ENCODE measurements around the gene MRPS23.
A peak's percentile ranks its signal among the peaks of the same experiment; 100 is the strongest.

MRPS23 gene

DNA sequence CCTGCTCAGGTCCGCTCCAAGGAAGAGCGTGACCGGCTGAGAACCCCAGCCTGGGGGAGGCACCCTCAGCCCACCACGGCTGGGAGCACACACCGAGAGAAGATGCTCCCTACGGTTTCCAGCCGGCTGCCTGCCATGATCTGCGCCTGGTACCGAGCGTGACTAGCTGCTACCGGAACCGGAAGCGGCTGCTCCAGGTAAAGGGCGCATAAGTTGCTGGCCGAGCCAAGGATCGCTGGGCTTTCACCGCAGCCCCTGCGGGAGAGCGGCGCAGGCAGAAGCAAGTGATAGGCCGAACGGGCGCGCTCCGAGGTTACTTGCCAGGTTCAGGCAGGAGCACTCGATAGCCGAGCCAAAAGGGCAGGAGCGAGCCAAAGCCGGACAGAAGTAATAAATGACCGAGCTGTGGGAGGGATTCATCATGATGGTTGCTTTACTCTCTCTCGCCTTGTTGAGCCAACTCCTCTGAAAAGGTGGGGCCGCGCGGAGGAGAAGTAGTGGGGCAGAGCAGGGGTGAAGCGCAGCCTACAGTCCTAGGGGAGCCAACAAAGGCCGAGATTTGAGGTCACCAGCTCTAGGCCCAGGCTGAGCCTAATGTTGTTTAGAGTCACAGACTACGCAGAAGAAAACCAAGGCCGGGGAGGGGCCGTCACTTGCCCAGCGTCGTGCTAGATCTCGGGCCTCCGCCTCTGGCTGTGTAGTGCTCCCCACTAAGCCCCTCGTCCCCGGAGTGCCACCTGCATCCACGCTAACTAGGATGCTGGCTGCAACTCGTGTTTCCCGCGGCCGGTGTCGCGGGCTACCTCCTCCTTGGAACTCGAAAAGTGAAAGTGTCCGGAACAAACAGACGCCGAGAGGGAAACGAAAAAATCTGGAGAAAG is at the start of gene MRPS23:
Gene MRPS23, minus strand, starts transcription at position 171 of the 881 bp plus-strand sequence. Its CDS starts 34 bp downstream, at position 137.
- DNase-seq (ENCODE audit: extremely low read depth in 1 of 2, low read depth in 1 of 2): peak; percentile 90 to 92

DNA sequence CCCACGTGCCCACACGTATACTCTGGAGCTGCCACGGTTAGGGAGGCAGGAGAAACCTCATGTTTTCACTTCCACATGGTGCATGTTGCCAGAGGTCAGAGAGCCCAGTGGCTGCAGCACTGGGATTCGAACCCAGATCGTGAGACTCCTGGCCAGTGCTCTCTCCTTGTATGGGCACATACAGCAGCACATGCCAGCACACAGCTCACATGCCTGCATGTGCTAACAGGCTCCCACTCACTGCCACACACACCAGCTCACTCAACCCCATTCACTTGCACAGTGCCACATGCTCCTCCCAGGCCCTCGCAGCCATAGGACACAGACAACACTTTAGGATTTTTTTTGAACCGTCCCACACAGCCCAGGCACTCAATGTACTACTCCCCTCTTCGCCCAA is 49.5 kb upstream of the MRPS23 start:
- no peak for DNase-seq (ENCODE audit: extremely low read depth in 1 of 2, low read depth in 1 of 2)

DNA sequence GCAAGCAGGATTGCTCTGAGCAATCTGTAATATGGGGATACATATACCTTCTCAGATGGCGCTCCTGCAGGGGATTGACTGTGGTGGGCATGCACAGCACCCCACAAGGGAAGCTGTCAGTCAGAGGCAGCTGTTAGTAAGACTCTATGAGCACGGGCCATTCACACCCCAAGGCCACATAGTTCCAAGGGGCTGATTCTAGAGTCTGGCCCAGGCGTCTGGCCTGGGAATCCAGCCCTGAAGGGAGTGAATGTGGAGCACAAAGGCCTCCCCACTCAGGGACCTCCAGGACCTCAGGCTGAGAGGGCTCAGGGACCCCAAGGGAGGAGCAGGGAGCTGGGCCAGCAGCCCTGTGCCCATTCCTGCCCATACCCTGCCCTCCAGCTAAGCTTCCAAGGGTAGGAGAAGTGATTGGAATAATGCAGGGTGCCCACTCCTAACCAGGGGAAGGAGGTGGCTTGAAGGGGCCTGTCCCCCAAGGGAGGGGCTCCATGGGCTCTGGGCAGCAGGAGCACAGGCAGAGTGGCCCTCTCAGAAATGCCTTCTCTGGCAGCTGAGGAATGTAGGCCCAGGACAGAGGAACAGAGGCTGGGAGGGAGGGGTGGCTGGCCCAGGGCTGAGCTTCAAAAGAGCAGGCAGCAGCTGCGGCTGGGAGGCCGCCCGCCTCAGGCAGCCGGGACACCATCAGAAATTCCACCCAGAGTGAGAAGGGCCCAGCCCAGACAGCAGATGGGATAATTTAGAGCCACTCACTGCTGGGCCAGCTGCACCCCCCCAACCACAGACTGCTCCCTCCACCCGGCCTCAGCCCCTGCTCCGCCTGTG is 48.9 kb upstream of the MRPS23 start:
- DNase-seq (ENCODE audit: extremely low read depth in 1 of 2, low read depth in 1 of 2): no peak

DNA sequence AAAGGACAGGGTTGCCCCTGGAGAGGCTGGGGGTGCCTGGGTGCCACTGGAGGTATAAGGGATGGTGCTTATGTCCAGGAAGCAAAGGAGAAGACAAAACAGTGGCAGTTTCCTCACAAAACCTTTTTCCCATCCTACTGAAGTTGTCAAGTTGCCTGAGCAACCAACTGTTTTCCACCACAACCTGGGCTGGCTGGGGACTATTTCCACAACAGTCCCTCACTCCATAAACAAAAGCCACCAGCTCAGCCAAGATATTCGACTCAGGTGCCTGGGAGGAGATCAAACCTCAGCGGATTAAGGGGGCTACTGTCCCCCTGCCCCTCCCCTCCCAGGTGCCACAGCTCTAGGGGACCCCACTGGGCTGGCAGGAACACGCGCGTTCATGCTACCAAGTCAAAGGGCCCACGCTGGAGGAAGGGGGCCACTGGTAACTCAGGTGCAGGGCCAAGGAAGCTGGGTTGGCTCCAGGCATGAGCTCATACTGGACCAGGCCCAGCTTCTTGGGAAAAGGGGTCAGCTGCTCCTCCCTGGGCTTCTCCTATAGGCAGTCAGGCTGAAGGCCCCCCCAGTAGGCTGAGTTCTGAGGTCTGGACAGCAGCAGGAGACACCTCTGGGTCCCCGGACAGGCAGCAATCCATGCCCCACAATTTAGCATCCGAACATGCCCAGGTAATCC is 45.7 kb upstream of the MRPS23 start:
- no peak for DNase-seq (ENCODE audit: extremely low read depth in 1 of 2, low read depth in 1 of 2)

DNA sequence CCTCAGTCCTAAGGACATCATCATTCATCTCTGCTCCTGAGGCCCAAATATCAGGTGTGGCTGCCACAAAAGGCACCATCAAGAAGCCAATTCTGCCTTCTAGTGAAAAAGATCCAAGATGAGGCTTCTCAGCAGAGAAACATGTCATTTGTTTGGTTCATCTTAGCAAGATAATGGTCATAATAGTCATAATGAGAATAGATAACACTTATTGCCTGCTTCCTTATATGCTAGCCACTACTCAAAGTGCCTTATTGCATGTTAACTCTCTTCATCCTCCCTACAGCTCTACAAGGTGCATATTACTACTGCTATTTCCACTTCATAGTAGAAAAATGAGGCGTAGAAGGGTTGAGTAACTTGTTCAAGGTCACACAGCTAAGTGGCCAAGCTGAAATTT is 45.0 kb upstream of the MRPS23 start:
- no peak for DNase-seq (ENCODE audit: extremely low read depth in 1 of 2, low read depth in 1 of 2)

DNA sequence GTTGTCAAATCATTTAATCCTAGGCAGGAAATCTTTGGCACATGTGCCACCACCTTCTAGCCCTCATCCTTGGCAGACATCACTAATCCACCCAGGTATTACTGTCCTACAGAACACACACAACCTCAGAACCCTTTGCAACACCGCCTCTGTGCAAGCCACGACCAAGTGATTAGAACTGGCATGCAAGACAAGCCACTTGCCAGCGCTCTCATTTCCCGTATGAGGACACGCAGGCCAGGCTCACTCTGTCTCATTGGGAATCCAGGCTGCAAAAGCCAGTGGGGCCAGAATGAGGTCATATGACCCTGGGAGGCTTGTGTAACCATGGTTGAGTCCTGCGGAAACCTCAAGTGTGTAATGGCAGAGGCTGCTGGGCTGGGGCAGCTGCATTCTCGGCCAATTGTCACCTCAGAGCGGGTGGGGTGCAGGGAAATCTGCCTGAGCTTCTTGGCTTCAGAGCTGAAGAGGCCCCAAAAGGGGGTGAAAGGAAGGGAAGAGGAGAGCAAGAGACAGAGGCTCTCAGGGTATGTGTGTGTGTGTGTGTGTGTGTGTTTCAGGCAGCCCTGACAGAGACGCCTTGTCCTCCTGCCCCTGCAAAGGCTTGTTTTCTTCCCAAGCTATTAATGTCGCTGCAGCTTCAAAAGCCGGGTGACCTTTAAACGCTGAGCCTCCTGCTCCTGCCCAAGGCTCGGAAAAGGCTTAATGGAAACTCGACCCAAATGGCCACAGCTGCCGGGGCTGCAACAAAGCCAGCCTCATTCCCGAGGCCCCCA is 43.2 kb upstream of the MRPS23 start:
- DNase-seq (ENCODE audit: extremely low read depth in 1 of 2, low read depth in 1 of 2): no peak

DNA sequence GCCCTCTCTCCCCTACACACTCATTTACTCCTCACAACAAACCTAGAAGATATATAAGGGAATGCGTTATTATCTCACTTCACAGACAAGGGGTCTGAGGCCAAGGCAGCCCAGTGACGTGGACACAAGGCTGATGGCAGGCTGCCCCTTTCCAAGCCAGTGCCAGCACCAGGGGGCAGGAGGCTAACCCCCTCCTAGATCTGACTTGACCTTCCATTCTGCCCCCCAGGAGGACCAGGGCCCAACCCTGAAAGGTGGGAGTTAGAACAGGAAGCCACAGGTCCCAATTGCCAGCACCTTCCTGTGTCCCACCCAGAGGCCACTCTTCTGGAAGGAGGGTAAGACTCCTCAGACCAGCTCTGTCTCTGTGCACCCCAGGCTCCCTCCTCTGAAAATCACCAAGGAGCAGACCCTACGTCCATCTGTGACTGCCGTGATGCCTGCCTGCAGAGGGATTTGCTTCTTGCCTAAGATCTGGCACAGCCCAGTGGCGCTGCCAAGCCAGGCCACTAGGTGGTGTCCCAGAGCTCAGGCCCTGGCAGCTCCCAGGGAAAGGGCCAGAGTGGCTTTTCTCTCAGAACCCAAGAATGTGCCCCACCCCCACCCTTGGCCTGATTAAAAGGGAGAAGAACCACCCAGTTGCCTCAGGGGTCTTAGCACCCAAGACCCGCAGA is 42.4 kb upstream of the MRPS23 start:
- DNase-seq (ENCODE audit: extremely low read depth in 1 of 2, low read depth in 1 of 2): peak; percentile 28 to 67

DNA sequence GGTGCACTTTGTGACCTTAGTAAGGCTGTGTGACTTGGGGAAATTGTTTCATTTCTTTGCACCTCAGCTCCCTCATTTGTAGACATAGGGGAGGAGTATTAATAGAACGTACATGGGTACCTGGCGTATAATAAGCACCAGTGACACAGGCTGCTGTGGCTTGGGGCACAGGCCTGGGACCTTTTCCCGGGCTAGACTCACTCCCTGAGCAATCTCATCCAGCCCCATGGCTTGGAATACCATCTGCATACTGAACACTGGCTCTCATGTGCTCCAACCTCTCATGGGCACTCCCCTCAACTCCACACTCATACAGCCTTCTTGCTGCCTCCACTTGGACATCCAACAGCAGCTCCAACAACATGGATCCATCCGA is 41.0 kb upstream of the MRPS23 start:
- no peak for DNase-seq (ENCODE audit: extremely low read depth in 1 of 2, low read depth in 1 of 2)

DNA sequence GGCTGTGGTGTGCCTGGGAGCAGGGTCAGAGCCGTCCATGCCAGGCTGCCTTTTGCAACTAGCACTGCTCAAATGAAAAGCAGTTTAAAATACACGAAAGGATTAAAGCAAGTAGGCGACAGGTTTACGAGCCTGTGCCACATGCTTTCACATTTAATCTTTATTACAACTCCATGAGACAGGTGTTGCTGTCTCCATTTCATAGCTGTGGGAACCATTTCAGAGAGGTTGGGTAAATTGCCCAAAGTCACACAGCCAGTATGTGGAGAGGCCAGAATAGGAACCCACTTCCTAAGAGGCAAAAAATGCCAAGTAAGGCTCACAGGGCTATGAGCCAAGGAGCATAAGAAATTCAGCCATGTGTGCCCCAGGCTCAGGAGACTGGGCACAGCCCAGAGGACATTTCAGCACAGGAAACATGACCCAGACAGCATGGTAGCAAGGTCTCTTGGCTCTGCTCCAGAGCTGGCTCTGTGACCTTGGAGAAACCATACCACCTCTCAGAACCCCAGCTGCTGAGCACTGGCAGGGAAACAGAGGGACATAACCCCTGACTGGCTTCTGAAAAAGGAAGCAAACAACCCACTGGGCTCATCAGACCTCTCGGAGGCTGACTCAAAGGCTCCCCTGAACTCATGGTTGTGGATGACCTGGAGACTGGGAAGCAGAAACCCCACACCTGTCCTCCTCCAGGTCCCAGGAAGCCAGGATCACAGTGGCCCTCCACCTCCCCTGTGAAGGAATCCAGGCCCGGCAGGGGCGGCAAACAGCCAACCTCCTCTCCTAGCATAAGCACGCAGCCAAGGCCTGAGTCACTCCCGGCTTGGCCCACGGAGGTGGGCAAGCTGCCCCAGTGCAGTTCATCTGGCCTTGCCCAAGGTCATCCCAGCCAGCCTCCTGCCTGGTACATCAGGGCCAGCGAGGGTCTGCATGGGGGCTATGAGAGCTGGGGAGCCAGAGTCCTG is 40.3 kb upstream of the MRPS23 start:
- no peak for DNase-seq (ENCODE audit: extremely low read depth in 1 of 2, low read depth in 1 of 2)

DNA sequence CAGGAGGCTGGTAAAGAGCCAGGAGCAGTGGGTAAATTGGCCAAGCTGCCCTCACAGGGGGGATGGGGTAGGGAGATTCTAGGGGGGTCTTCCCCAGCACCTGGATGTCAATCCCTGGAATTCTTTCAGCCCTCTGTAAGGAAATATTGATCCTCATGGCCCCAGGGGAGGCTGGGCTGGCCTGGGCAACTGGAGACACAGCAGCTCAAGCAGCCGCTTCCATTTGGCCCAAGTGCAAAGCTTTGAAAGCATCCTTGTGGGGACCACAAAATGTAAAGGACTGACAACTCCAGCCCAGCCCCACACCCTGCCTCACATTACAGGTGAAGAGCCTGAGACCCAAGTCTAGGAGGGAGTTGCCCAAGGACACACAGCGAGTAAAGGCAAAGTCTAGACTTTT is 39.4 kb upstream of the MRPS23 start:
- no peak for DNase-seq (ENCODE audit: extremely low read depth in 1 of 2, low read depth in 1 of 2)

DNA sequence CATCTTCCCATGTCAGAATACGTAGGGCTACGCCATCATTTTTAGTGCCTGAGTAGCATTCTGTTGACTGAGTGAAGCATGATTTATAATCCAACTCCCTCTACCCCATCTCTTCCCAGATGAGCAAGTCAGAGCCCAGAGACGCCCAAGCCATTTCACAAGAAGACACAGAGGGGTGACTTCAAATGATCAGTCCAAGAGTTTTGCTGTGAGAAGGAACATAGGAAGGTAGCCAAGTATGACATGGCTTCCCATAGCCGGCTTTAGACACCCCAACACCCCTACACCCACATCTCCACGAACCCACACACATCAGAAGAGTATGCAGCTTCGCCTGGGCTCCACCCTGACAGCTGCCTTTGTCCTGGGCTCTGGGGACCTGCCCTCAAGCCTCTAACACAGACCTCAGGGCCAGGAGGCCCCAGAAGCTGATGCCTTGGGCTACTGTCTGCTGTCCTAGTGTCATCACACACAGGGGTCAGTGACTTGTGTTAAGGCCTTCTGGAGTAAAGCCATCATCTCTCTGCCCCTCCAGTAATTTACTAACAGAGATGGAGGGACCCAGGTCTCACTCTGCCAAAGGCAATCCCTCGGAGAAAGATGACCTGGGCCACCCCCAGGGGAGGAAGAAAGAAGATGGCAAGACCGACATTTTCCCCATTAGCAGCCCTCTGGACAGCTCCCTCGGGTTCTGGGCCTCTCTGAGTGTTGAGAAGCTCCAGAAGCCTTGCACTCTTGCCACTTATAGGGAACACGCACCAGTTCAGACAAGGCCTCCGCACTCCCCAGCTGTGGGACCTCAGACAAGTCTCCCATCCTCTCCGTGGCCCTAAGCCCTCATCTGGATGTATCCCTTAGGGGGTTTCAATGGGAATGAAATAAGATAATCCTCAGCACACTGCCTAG is 38.7 kb upstream of the MRPS23 start:
- DNase-seq (ENCODE audit: extremely low read depth in 1 of 2, low read depth in 1 of 2): no peak

DNA sequence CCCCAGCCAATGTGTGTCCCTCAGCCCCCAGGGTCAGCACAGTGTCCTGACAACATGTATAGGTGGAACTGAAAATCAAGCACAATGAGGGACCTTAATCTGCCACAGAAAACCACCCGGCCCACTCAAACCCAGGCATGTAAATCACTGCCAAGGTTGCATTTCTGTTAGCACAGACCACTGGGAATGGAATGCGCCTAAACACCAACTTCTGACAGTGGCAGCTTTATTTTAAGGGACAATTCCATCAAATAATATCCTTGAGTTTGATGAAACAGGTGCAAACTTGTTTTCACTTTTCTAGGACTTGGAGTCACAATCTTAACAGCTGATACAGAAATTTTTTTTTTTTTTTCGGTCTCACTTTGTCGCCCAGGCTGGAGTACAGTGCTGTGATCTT is 37.3 kb upstream of the MRPS23 start:
- DNase-seq (ENCODE audit: extremely low read depth in 1 of 2, low read depth in 1 of 2): no peak

DNA sequence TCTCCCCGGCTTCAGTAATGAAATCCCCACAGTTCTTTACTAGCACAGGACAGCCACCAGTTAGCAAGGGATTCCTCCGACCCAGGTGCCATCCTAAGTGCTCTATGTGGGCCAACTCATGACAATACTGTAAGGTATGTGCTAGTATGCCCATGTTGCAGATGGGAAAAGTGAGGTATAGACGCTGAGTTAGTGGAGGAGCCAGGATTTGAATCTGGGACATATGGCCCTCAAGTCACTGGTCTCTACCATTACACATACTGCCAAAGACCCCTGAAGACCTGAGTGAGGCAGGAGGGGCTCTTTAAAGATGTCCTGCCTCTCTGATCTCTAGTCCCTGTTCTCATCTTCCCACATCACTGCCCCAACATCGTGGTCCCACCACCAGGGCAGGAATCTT is 36.2 kb upstream of the MRPS23 start:
- DNase-seq (ENCODE audit: extremely low read depth in 1 of 2, low read depth in 1 of 2): no peak

DNA sequence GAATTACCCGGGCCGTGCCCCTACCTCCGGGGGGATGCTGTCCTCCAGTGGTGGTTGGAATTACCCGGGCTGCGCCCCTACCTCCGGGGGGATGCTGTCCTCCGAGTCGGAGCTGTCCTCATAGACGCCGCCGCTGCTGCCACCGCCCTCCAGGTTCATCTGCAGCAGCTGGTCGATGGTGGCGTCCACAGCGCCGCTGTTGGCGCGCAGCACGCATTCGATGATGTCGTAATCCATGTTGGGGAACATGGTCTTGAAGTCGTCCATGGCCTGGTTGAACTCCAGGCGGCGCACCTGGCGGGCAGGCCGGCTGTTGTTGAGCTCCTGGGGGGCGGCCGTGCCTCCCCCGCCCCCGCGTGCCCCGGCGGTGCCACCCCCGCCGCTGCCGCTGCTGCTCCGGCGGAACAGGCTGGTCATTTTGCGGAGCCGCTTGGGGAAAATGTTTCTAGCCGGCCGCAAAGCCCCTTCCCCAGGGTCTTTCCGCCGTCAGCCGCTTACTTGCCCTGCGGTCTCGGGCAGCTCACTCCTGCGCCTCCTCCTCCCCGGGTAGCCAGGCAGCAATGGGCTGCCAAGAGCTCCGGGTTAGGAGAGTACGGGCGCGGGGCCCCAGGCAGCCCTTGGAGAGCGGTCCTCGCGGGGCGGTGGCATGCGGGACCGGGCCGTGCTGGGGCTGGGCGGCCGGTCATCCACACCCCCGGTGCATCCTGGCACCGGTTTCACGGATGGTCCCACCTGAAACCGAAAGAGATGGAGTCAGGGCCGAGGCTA is 35.5 kb upstream of the MRPS23 start:
- DNase-seq (ENCODE audit: extremely low read depth in 1 of 2, low read depth in 1 of 2): no peak

DNA sequence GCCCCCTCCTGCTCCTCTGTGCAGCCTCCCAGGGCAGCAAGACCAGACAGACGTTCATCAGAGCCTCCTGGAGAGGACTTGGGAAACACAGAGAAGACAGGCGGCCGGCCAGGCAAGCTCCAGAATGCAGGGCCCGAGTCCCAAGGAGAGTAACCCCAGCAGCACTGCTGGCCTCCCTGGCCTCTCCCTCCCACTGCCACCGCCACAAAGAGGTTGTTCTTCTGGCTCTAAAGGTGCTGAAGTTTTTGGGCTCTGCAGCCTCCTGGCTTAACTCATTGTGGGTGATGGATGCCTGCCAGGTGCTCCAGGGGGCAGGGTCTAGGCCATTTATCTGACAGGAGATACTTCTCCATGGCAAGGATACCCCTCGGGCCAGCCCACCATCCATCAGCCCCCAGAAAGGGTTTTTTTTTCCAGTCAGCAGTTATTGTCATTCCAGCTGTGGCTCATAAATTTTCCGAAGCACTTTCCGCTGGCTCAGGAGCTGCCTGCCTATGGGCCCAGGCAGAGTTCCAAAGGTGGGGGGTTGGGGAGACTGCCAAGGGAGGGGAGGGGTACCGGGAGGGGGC is 32.0 kb upstream of the MRPS23 start:
- DNase-seq (ENCODE audit: extremely low read depth in 1 of 2, low read depth in 1 of 2): no peak

DNA sequence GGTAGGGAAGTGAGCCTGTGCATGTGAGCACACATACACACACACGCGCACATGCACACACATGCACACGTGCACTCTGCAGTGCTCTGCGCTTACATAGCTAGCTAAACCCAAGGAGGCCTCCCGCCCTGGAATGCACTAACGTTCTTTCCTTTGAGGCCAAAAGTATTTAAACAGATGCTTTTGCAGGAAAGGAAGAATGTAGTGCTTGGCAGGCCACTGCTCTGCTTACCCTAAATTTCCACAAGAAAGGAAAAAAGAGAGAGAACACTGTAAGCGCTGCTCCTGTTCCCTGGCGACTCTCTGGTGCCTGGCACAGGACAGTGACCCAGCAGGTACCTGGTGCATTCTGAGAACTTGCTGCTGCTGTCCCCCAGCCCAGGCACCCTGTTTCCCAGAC is 31.3 kb upstream of the MRPS23 start:
- DNase-seq (ENCODE audit: extremely low read depth in 1 of 2, low read depth in 1 of 2): no peak

DNA sequence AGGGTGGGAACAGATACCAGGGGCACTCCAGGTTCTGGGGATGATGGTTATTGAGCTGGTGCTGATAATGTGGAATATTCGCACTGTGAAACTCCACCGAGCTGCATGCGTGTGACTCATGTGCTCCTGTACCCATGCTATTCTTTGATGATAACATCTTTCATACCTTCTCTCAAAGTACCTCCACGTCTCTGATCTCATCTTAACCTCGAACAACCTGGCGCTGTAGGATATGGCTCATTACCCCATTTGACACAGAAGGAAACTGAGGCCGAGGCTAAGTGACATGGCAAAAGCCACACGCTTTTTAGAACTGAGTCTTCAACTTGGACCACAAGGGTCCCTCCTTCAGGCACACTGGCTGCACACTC is 30.2 kb upstream of the MRPS23 start:
- DNase-seq (ENCODE audit: extremely low read depth in 1 of 2, low read depth in 1 of 2): no peak
